ELR (cell line): ENCODE results near the gene PIGL.

Source experiments
- DNase-seq: peaks from one replicate; pipeline ENCODE4 v3.0.0-alpha.2; 2015; ENCODE audit warnings: low read depth

Gene PIGL

GRCh38 chr17:16353317-16354174 lies 136.5 kb downstream of the PIGL start, which contains the start of gene CENPV:
CENPV (minus strand) TSS chr17:16353469; CDS start chr17:16353436, 33 bp downstream.
- peak; percentile 68 for DNase-seq

GRCh38 chr17:16354585-16354984 lies 137.6 kb downstream of the PIGL start:
- no peak for DNase-seq

- no peak for DNase-seq
Measured at GRCh38 chr17:16358394-16358793, 141.4 kb downstream of the PIGL start.

GRCh38 chr17:16361874-16362273 lies 144.9 kb downstream of the PIGL start:
- no peak for DNase-seq

GRCh38 chr17:16363749-16364536 lies 146.9 kb downstream of the PIGL start:
- DNase-seq = peak; percentile 84

GRCh38 chr17:16364625-16365024 lies 147.6 kb downstream of the PIGL start:
- DNase-seq = no peak

- DNase-seq = peak; percentile 82
Measured at GRCh38 chr17:16371742-16372141, 154.7 kb downstream of the PIGL start.

- peak; percentile 38 for DNase-seq
Measured at GRCh38 chr17:16374146-16374938, 157.3 kb downstream of the PIGL start.
